ENCODE measurements around the gene SKIDA1.

SKIDA1 gene

GRCh38 chr10:21515361-21516241, 9.9 kb downstream of the SKIDA1 start:
- ChIA-PET CTCF (interaction anchor here (1.7 to 3.2 kb wide), 2 partner anchors 19 to 237 kb away, joined by 8 to 20 read pairs; no protein-coding TSS in a partner anchor), POLR2A (interaction anchor here (0.6 to 2.4 kb wide), 3 partner anchors 11 to 236 kb away, joined by 3 to 16 read pairs (median 4); partner anchors contain the start of gene SKIDA1)
- no peak for TF ChIP-seq CTCF (IDR thresholded peaks at IDR 0.05; ENCODE audit: insufficient read depth, low read length, missing control alignments)

GRCh38 chr10:21514818-21515351, 10.6 kb downstream of the SKIDA1 start:
- ChIA-PET CTCF (interaction anchor here (3.2 kb wide), 1 partner anchor 19 kb away, joined by 20 read pairs; no protein-coding TSS in a partner anchor), POLR2A (interaction anchor here (0.6 to 2.4 kb wide), 2 partner anchors 11 to 236 kb away, joined by 3 to 16 read pairs; partner anchors contain the start of gene SKIDA1)
- peak overlapping the region; percentile 65 for H3K4me3 ChIP-seq (ENCODE audit: low read depth, low read length)
- TF ChIP-seq CTCF (IDR thresholded peaks at IDR 0.05; ENCODE audit: insufficient read depth, low read length, missing control alignments): no peak
- no peak for DNase-seq (ENCODE audit: low read depth, low spot score)

More at GRCh38 chr10:21515361-21516241, 9.9 kb downstream of the SKIDA1 start:
- H3K4me3 ChIP-seq (ENCODE audit: low read depth, low read length): peak overlapping the region; percentile 65
- DNase-seq (ENCODE audit: low read depth, low spot score): no peak

- no peak for TF ChIP-seq CTCF (IDR thresholded peaks at IDR 0.05; ENCODE audit: insufficient read depth, low read length, missing control alignments)
- POLR2A ChIA-PET: no interaction called here
- DNase-seq (ENCODE audit: low read depth, low spot score): no peak
- H3K4me3 ChIP-seq (ENCODE audit: low read depth, low read length): peak overlapping the region; percentile 13; the same call in 1 of the 2 replicates
- CTCF ChIA-PET: interaction anchor here (3.2 kb wide), 1 partner anchor 18 kb away, joined by 20 read pairs; no protein-coding TSS in a partner anchor
These were observed 11.2 kb downstream of the SKIDA1 start for GRCh38 chr10:21514129-21514817.

GRCh38 chr10:21513405-21513788, 12.1 kb downstream of the SKIDA1 start:
- POLR2A ChIA-PET: no interaction called here
- no peak overlapping the region for H3K4me3 ChIP-seq (ENCODE audit: low read depth, low read length)
- CTCF ChIA-PET: no interaction called here

GRCh38 chr10:21512573-21513404, 12.7 kb downstream of the SKIDA1 start:
- CTCF ChIA-PET: interaction anchor here (7.4 kb wide), 1 partner anchor 16 kb away, joined by 51 read pairs; no protein-coding TSS in a partner anchor
- H3K4me3 ChIP-seq (ENCODE audit: low read depth, low read length): no peak overlapping the region
- POLR2A ChIA-PET: no interaction called here
- TF ChIP-seq CTCF (IDR thresholded peaks at IDR 0.05; ENCODE audit: insufficient read depth, low read length, missing control alignments): no peak
- DNase-seq (ENCODE audit: low read depth, low spot score): no peak

More at GRCh38 chr10:21513405-21513788, 12.1 kb downstream of the SKIDA1 start:
- DNase-seq (ENCODE audit: low read depth, low spot score): no peak
- TF ChIP-seq CTCF (IDR thresholded peaks at IDR 0.05; ENCODE audit: insufficient read depth, low read length, missing control alignments): no peak
